Liver (tissue), 3 donors: Measurements from ENCODE around the gene KRT80.

Source experiments
- NR2F2 ChIP-seq: IDR thresholded peaks from 2 replicates; pipeline ENCODE4 v1.6.1; 2016; ENCODE audit warnings: antibody characterized with exemption
- RAD21 ChIP-seq, 2 donors: IDR thresholded peaks; 2 replicates each; pipeline ENCODE4 v1.6.1; 2016; ENCODE audit warnings: antibody characterized with exemption in 2 of 2, mild to moderate bottlenecking in 2 of 2
- RXRA ChIP-seq, 2 donors: IDR thresholded peaks; 2 replicates each; pipeline ENCODE4 v1.6.1; 2017 to 2018; ENCODE audit warnings: antibody characterized with exemption in 2 of 2, mild to moderate bottlenecking in 1 of 2
- SP1 ChIP-seq: IDR thresholded peaks from 2 replicates; pipeline ENCODE4 v1.6.1; 2018; ENCODE audit warnings: antibody characterized with exemption, mild to moderate bottlenecking
- TAF1 ChIP-seq: conservative IDR thresholded peaks from 2 replicates; pipeline ENCODE4 v1.6.1; 2016; ENCODE audit warnings: antibody characterized with exemption, mild to moderate bottlenecking
- YY1 ChIP-seq: IDR thresholded peaks from 2 replicates; pipeline ENCODE4 v1.6.1; 2016; ENCODE audit warnings: antibody characterized with exemption, mild to moderate bottlenecking
- TF ChIP-seq, protein P1 (sequence below): fragments of 150-350 bp; IDR thresholded peaks from 2 replicates; pipeline ENCODE4 v1.5.1; 2017; ENCODE audit warnings: improper control_type of control experiment, low read depth, low read length; ENCODE audit not compliant: missing input control
- TF ChIP-seq, protein P2 (sequence below): IDR thresholded peaks from 2 replicates; pipeline ENCODE4 v1.6.1; 2016; ENCODE audit warnings: antibody characterized with exemption
- TF ChIP-seq, protein P3 (sequence below): IDR thresholded peaks from 2 replicates; pipeline ENCODE4 v1.6.1; 2016; ENCODE audit warnings: antibody characterized with exemption
- donor health status: healthy.
- donor health status: healthy.

DNA sequence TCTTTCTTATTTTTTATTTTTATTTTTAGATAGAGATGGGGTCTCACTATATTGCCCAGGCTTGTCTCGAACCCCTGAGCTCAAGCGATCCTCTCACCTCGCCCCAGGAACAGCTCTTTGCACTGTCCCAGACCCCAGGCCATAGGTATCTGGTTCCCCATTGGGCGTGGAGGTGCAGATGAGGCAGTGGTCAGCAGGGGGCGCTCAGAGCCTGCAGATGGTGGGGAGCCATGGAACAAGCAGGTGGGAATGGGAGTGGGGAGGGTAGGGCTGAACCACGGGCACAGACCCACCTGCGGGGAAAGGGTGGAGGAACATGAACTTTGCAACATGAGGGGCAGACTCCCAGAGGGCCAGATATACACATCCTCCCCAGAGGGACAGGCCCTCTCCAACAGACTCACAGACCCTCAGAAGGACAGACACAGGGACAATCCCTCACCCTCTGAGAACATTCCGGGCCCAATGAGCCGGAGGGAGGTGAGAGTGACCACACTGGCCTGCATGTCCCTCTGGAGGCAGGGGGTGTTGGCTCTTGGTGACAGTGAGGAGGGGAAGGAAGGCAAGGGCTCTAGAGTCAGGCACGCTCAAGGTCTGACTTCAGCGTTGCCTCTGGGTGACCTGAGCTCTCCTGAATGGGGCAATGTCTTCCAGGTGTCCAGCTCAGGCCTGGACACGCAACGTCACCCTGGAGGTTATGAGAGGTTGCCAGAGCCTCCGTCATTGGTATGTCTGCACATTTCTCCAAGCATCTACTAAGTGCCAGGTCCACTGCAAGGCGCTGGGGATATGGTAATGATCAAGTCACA is 34.9 kb downstream of the KRT80 start:
- TF ChIP-seq, protein P1, sequence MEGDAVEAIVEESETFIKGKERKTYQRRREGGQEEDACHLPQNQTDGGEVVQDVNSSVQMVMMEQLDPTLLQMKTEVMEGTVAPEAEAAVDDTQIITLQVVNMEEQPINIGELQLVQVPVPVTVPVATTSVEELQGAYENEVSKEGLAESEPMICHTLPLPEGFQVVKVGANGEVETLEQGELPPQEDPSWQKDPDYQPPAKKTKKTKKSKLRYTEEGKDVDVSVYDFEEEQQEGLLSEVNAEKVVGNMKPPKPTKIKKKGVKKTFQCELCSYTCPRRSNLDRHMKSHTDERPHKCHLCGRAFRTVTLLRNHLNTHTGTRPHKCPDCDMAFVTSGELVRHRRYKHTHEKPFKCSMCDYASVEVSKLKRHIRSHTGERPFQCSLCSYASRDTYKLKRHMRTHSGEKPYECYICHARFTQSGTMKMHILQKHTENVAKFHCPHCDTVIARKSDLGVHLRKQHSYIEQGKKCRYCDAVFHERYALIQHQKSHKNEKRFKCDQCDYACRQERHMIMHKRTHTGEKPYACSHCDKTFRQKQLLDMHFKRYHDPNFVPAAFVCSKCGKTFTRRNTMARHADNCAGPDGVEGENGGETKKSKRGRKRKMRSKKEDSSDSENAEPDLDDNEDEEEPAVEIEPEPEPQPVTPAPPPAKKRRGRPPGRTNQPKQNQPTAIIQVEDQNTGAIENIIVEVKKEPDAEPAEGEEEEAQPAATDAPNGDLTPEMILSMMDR = peak; percentile 79
- no peak for TF ChIP-seq YY1
- no peak for TF ChIP-seq SP1
- no peak for TF ChIP-seq RXRA (IDR thresholded peaks at IDR 0.05)
- no peak for TF ChIP-seq TAF1
- TF ChIP-seq, protein P2, sequence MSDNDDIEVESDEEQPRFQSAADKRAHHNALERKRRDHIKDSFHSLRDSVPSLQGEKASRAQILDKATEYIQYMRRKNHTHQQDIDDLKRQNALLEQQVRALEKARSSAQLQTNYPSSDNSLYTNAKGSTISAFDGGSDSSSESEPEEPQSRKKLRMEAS = no peak
- TF ChIP-seq RAD21 (IDR thresholded peaks at IDR 0.05) = peak; percentile 93 to 98
- TF ChIP-seq NR2F2 = no peak
- TF ChIP-seq, protein P3, sequence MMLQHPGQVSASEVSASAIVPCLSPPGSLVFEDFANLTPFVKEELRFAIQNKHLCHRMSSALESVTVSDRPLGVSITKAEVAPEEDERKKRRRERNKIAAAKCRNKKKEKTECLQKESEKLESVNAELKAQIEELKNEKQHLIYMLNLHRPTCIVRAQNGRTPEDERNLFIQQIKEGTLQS = no peak
